Transverse colon (tissue), 4 donors: ENCODE results near the gene MAGI2.

Experiments
- EP300 ChIP-seq: sonication (generic); formaldehyde crosslinking; IDR thresholded peaks from one replicate; pipeline ENCODE4 v1.6.1; 2017; ENCODE audit warnings: antibody characterized with exemption, low read depth
- POLR2A ChIP-seq: fragments of 450-650 bp; IDR thresholded peaks from one replicate; pipeline ENCODE4 v1.6.1; 2016; ENCODE audit warnings: antibody characterized with exemption, mild to moderate bottlenecking, moderate library complexity
- POLR2AphosphoS5 ChIP-seq, 3 donors: sonication (generic); formaldehyde crosslinking; IDR thresholded peaks; one replicate each; pipeline ENCODE4 v1.6.1; 2016; ENCODE audit warnings: antibody characterized with exemption in 3 of 3
- TF ChIP-seq, protein P1 (sequence below), 5 experiments: fragments of 200-600 bp in 3 of 5; fragments of 450-650 bp in 2 of 5; sonication (generic) in 3 of 5; IDR thresholded peaks; 1 replicate in 2 of 5; 2 replicates in 3 of 5; pipeline ENCODE4 v1.5.1; 2016 to 2017; ENCODE audit warnings: antibody characterized with exemption in 5 of 5, inconsistent platforms in 3 of 5, mild to moderate bottlenecking in 2 of 5, moderate library complexity in 1 of 5

DNA sequence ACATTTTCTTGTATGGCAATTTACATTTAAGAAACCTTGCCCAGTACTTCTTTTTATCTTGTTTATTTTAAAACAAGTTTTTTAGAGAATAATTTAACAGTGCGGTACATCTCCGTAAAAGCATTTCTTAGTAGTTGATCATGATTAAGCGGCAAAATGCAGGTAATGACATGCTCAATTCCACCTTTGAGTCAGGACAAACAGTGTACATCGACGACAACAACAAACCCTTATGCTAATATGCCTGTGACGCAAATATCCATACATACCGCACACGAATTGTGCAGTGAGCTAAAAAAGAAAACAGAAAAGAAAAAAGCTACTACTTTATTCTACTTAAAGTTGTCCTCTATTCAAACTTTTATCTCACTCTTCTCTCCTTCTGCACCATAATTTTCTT lies 1.9 kb downstream of the MAGI2 start:
- no peak for TF ChIP-seq POLR2A
- TF ChIP-seq POLR2AphosphoS5 (IDR thresholded peaks at IDR 0.05) = no peak
- TF ChIP-seq, protein P1, sequence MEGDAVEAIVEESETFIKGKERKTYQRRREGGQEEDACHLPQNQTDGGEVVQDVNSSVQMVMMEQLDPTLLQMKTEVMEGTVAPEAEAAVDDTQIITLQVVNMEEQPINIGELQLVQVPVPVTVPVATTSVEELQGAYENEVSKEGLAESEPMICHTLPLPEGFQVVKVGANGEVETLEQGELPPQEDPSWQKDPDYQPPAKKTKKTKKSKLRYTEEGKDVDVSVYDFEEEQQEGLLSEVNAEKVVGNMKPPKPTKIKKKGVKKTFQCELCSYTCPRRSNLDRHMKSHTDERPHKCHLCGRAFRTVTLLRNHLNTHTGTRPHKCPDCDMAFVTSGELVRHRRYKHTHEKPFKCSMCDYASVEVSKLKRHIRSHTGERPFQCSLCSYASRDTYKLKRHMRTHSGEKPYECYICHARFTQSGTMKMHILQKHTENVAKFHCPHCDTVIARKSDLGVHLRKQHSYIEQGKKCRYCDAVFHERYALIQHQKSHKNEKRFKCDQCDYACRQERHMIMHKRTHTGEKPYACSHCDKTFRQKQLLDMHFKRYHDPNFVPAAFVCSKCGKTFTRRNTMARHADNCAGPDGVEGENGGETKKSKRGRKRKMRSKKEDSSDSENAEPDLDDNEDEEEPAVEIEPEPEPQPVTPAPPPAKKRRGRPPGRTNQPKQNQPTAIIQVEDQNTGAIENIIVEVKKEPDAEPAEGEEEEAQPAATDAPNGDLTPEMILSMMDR (IDR thresholded peaks at IDR 0.05) = no peak
- TF ChIP-seq EP300 = no peak
